Measurements from ENCODE around the gene NPY4R2. TPM values are rescaled to one million over a fixed set of nuclear protein-coding genes. Genes with fewer than 3 reads are reported as not detected.
A peak's percentile ranks its signal among the peaks of the same experiment; 100 is the strongest.
"Not testable (repeated sequence)": the region's sequence is repeated elsewhere in the genome, so short reads cannot be mapped to it uniquely, and the experiment has no call there.

Gene NPY4R2
- total and polyA plus RNA-seq, 4 experiments from 2014 or later: not detected

GRCh38 chr10:47936772-47937228 is 18.3 kb downstream of the NPY4R2 start:
- CTCF ChIA-PET (ENCODE audit: partially characterized antibody): not testable (repeated sequence)

DNA sequence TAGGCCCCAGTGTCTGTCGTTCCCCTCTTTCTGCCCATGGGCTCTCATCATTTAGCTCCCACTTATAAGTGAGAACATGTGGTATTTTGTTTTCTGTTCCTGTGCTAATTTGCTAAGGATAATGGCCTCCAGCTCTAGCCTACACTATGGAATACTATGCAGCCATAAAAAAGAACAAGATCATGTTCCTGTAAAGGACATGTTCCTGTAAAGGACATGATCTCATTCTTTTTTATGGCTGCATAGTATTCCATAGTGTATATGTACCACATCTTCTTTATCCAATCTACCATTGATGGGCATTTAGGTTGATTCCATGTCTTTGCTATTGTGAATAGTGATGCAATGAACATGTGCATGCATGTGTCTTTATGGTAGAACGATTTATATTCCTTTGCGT is 19.2 kb downstream of the NPY4R2 start:
- H3K27ac Mint-ChIP-seq; H3K9me3 Mint-ChIP-seq; H3K27me3 Mint-ChIP-seq; H3K36me3 Mint-ChIP-seq; H3K9me3 ChIP-seq (ENCODE audit: control insufficient read depth in 1 of 2, low read length in 2 of 2); CTCF ChIA-PET (ENCODE audit: partially characterized antibody); H3K27me3 ChIP-seq (ENCODE audit: insufficient read depth, low read length); H3K4me1 ChIP-seq (ENCODE audit: insufficient read depth, low read length); H3K36me3 ChIP-seq (ENCODE audit: insufficient read depth, low read length); H3K4me1 Mint-ChIP-seq; POLR2A ChIA-PET (ENCODE audit: partially characterized antibody); intact Hi-C loops (cut with micrococcal nuclease); H3K4me3 ChIP-seq (ENCODE audit: low read length in 2 of 2); H3K27ac ChIP-seq (ENCODE audit: low read depth, low read length); DNase-seq; H3K4me3 Mint-ChIP-seq: not testable (repeated sequence)

More at GRCh38 chr10:47936772-47937228, 18.3 kb downstream of the NPY4R2 start:
- H3K4me3 Mint-ChIP-seq; H3K36me3 Mint-ChIP-seq; POLR2A ChIA-PET (ENCODE audit: partially characterized antibody); H3K27ac ChIP-seq (ENCODE audit: low read depth, low read length); H3K27ac Mint-ChIP-seq; H3K9me3 Mint-ChIP-seq; intact Hi-C loops (cut with micrococcal nuclease); H3K4me3 ChIP-seq (ENCODE audit: low read length in 2 of 2); H3K27me3 ChIP-seq (ENCODE audit: insufficient read depth, low read length); H3K4me1 Mint-ChIP-seq; H3K9me3 ChIP-seq (ENCODE audit: control insufficient read depth in 1 of 2, low read length in 2 of 2); H3K4me1 ChIP-seq (ENCODE audit: insufficient read depth, low read length); DNase-seq; H3K27me3 Mint-ChIP-seq; H3K36me3 ChIP-seq (ENCODE audit: insufficient read depth, low read length): not testable (repeated sequence)

- H3K27me3 ChIP-seq (ENCODE audit: insufficient read depth, low read length); H3K36me3 ChIP-seq (ENCODE audit: insufficient read depth, low read length); H3K36me3 Mint-ChIP-seq; H3K27ac Mint-ChIP-seq; H3K4me3 Mint-ChIP-seq; H3K27me3 Mint-ChIP-seq; H3K4me1 ChIP-seq (ENCODE audit: insufficient read depth, low read length); H3K4me1 Mint-ChIP-seq; intact Hi-C loops (cut with micrococcal nuclease); CTCF ChIA-PET (ENCODE audit: partially characterized antibody); H3K9me3 ChIP-seq (ENCODE audit: control insufficient read depth in 1 of 2, low read length in 2 of 2); H3K9me3 Mint-ChIP-seq; H3K27ac ChIP-seq (ENCODE audit: low read depth, low read length); H3K4me3 ChIP-seq (ENCODE audit: low read length in 2 of 2); POLR2A ChIA-PET (ENCODE audit: partially characterized antibody); DNase-seq: not testable (repeated sequence)
Measured at GRCh38 chr10:47940821-47941220, 22.4 kb downstream of the NPY4R2 start.

DNA sequence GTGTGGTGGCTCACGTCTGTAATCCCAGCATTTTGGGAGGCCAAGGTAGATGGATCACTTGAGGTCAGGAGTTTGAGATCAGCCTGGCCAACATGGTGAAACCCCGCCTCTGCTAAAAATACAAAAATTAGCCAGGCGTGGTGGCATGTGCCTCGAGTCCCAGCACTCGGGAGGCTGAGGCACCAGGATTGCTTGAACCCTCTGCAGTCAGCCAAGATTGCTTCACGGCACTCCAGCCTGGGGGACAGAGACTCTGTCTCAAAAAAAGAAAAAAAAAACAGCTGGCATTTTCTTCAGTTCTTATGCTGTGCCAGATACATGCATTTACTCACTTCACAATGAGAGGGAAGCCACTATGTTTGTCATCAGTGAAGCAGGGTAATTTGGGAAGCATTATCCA is 22.9 kb downstream of the NPY4R2 start:
- DNase-seq; H3K4me3 ChIP-seq (ENCODE audit: low read length in 2 of 2); H3K4me1 ChIP-seq (ENCODE audit: insufficient read depth, low read length); H3K9me3 Mint-ChIP-seq; H3K36me3 ChIP-seq (ENCODE audit: insufficient read depth, low read length); CTCF ChIA-PET (ENCODE audit: partially characterized antibody); H3K4me1 Mint-ChIP-seq; H3K36me3 Mint-ChIP-seq; POLR2A ChIA-PET (ENCODE audit: partially characterized antibody); intact Hi-C loops (cut with micrococcal nuclease); H3K27me3 Mint-ChIP-seq; H3K27ac ChIP-seq (ENCODE audit: low read depth, low read length); H3K4me3 Mint-ChIP-seq; H3K9me3 ChIP-seq (ENCODE audit: control insufficient read depth in 1 of 2, low read length in 2 of 2); H3K27me3 ChIP-seq (ENCODE audit: insufficient read depth, low read length); H3K27ac Mint-ChIP-seq: not testable (repeated sequence)

- H3K27ac Mint-ChIP-seq; H3K4me3 Mint-ChIP-seq; H3K9me3 Mint-ChIP-seq; H3K9me3 ChIP-seq (ENCODE audit: control insufficient read depth in 1 of 2, low read length in 2 of 2); H3K27me3 ChIP-seq (ENCODE audit: insufficient read depth, low read length); CTCF ChIA-PET (ENCODE audit: partially characterized antibody); intact Hi-C loops (cut with micrococcal nuclease); H3K36me3 ChIP-seq (ENCODE audit: insufficient read depth, low read length); POLR2A ChIA-PET (ENCODE audit: partially characterized antibody); H3K4me3 ChIP-seq (ENCODE audit: low read length in 2 of 2); H3K36me3 Mint-ChIP-seq; H3K4me1 ChIP-seq (ENCODE audit: insufficient read depth, low read length); H3K27me3 Mint-ChIP-seq; H3K27ac ChIP-seq (ENCODE audit: low read depth, low read length); DNase-seq; H3K4me1 Mint-ChIP-seq: not testable (repeated sequence)
Measured at GRCh38 chr10:47942351-47943019, 24.0 kb downstream of the NPY4R2 start.

GRCh38 chr10:47943328-47943727 is 24.9 kb downstream of the NPY4R2 start:
- H3K4me3 Mint-ChIP-seq; H3K36me3 ChIP-seq (ENCODE audit: insufficient read depth, low read length); intact Hi-C loops (cut with micrococcal nuclease); H3K4me3 ChIP-seq (ENCODE audit: low read length in 2 of 2); H3K4me1 Mint-ChIP-seq; H3K27me3 Mint-ChIP-seq; POLR2A ChIA-PET (ENCODE audit: partially characterized antibody); H3K9me3 ChIP-seq (ENCODE audit: control insufficient read depth in 1 of 2, low read length in 2 of 2); CTCF ChIA-PET (ENCODE audit: partially characterized antibody); H3K4me1 ChIP-seq (ENCODE audit: insufficient read depth, low read length); H3K9me3 Mint-ChIP-seq; H3K27me3 ChIP-seq (ENCODE audit: insufficient read depth, low read length); H3K36me3 Mint-ChIP-seq; DNase-seq; H3K27ac Mint-ChIP-seq; H3K27ac ChIP-seq (ENCODE audit: low read depth, low read length): not testable (repeated sequence)

- POLR2A ChIA-PET (ENCODE audit: partially characterized antibody); H3K27me3 Mint-ChIP-seq; H3K27ac Mint-ChIP-seq; H3K9me3 ChIP-seq (ENCODE audit: control insufficient read depth in 1 of 2, low read length in 2 of 2); CTCF ChIA-PET (ENCODE audit: partially characterized antibody); intact Hi-C loops (cut with micrococcal nuclease); H3K4me3 Mint-ChIP-seq; H3K36me3 Mint-ChIP-seq; DNase-seq; H3K36me3 ChIP-seq (ENCODE audit: insufficient read depth, low read length); H3K4me3 ChIP-seq (ENCODE audit: low read length in 2 of 2); H3K4me1 ChIP-seq (ENCODE audit: insufficient read depth, low read length); H3K4me1 Mint-ChIP-seq; H3K27me3 ChIP-seq (ENCODE audit: insufficient read depth, low read length); H3K27ac ChIP-seq (ENCODE audit: low read depth, low read length); H3K9me3 Mint-ChIP-seq: not testable (repeated sequence)
Measured at GRCh38 chr10:47947424-47947823, 29.0 kb downstream of the NPY4R2 start.

- H3K36me3 Mint-ChIP-seq; H3K27me3 ChIP-seq (ENCODE audit: insufficient read depth, low read length); H3K27ac Mint-ChIP-seq; H3K4me1 ChIP-seq (ENCODE audit: insufficient read depth, low read length); H3K9me3 Mint-ChIP-seq; H3K27ac ChIP-seq (ENCODE audit: low read depth, low read length); H3K36me3 ChIP-seq (ENCODE audit: insufficient read depth, low read length); H3K4me3 Mint-ChIP-seq; intact Hi-C loops (cut with micrococcal nuclease); H3K9me3 ChIP-seq (ENCODE audit: control insufficient read depth in 1 of 2, low read length in 2 of 2); POLR2A ChIA-PET (ENCODE audit: partially characterized antibody); H3K4me1 Mint-ChIP-seq; CTCF ChIA-PET (ENCODE audit: partially characterized antibody); H3K4me3 ChIP-seq (ENCODE audit: low read length in 2 of 2); H3K27me3 Mint-ChIP-seq: not testable (repeated sequence)
- DNase-seq: peak in 1 of 5 donors; percentile 27
Measured at GRCh38 chr10:47957158-47957557, 38.7 kb downstream of the NPY4R2 start.

All from CD4-positive, alpha-beta memory T cell (primary cell).